Astrocyte (in vitro differentiated cells and primary cell): ENCODE results near the gene CST3. TPM values are rescaled to one million over a fixed set of nuclear protein-coding genes. Genes with fewer than 3 reads are reported as not detected.

Source experiments
- DNase-seq: peaks from one replicate; pipeline ENCODE4 v3.0.0-alpha.2; 2010; ENCODE audit warnings: low read depth
- FAIRE-seq: peaks from 2 replicates; lab custom pipeline; 2011; peaks lifted over from hg19 to GRCh38; lab: Jason Lieb, UNC
- H2AFZ ChIP-seq: 2 replicates; pipeline ENCODE4 v1.6.0; 2012; ENCODE audit warnings: low read depth, low read length, inconsistent platforms
- H3K27ac ChIP-seq: 2 replicates; pipeline ENCODE4 v1.5.1; 2011; ENCODE audit warnings: low read depth, low read length, inconsistent platforms
- H3K27me3 ChIP-seq: 2 replicates; pipeline ENCODE4 v1.6.0; 2011; ENCODE audit warnings: low read length, inconsistent platforms; ENCODE audit not compliant: insufficient read depth
- H3K36me3 ChIP-seq: 2 replicates; pipeline ENCODE4 v1.5.1; 2011; ENCODE audit warnings: low read length, inconsistent platforms; ENCODE audit not compliant: insufficient read depth
- H3K4me1 ChIP-seq: 2 replicates; pipeline ENCODE4 v1.5.1; 2011; ENCODE audit warnings: low read length, inconsistent platforms; ENCODE audit not compliant: insufficient read depth
- H3K4me2 ChIP-seq: 2 replicates; pipeline ENCODE4 v1.6.0; 2012; ENCODE audit warnings: low read length, inconsistent platforms
- H3K4me3 ChIP-seq: 2 replicates; pipeline ENCODE4 v1.5.1; 2011; ENCODE audit warnings: low read depth, mild to moderate bottlenecking, low read length, inconsistent platforms; ENCODE audit not compliant: insufficient read depth
- H3K79me2 ChIP-seq: 2 replicates; pipeline ENCODE4 v1.6.0; 2012; ENCODE audit warnings: mild to moderate bottlenecking, low read length, inconsistent platforms; ENCODE audit not compliant: insufficient read depth
- H3K9ac ChIP-seq: 2 replicates; pipeline ENCODE4 v1.6.0; 2012; ENCODE audit warnings: mild to moderate bottlenecking, low read length, inconsistent platforms
- H3K9me3 ChIP-seq: 2 replicates; pipeline ENCODE4 v1.5.1; 2012; ENCODE audit warnings: low read depth, mild to moderate bottlenecking, low read length, inconsistent platforms; ENCODE audit not compliant: insufficient read depth
- H4K20me1 ChIP-seq: 2 replicates; pipeline ENCODE4 v1.6.0; 2012; ENCODE audit warnings: low read length, inconsistent platforms; ENCODE audit not compliant: insufficient read depth
- H3K27ac Mint-ChIP-seq: one replicate; pipeline ENCODE4 v1.8.0; 2021; ENCODE audit warnings: mild to moderate bottlenecking, mixed read lengths; ENCODE audit not compliant: unreplicated experiment
- H3K27me3 Mint-ChIP-seq: one replicate; pipeline ENCODE4 v1.8.0; 2021; ENCODE audit warnings: low read depth, mixed read lengths; ENCODE audit not compliant: unreplicated experiment
- H3K36me3 Mint-ChIP-seq: one replicate; pipeline ENCODE4 v1.8.0; 2021; ENCODE audit warnings: low read depth, mixed read lengths; ENCODE audit not compliant: unreplicated experiment
- H3K4me1 Mint-ChIP-seq: one replicate; pipeline ENCODE4 v1.8.0; 2021; ENCODE audit warnings: low read depth, mixed read lengths; ENCODE audit not compliant: unreplicated experiment
- H3K4me3 Mint-ChIP-seq: one replicate; pipeline ENCODE4 v1.8.0; 2021; ENCODE audit warnings: mild to moderate bottlenecking, moderate library complexity, mixed read lengths; ENCODE audit not compliant: unreplicated experiment
- H3K9me3 Mint-ChIP-seq: one replicate; pipeline ENCODE4 v1.8.0; 2021; ENCODE audit warnings: mild to moderate bottlenecking, mixed read lengths; ENCODE audit not compliant: unreplicated experiment
- EZH2 ChIP-seq: IDR thresholded peaks from 2 replicates; pipeline ENCODE4 v1.6.1; 2012; ENCODE audit warnings: mild to moderate bottlenecking, low read length, inconsistent platforms; ENCODE audit not compliant: insufficient read depth
- total RNA-seq: library from RNA; stranded (reverse); gene quantifications from 2 replicates; pipeline ENCODE4 v1.2.1, GENCODE V29; 2021
- TF ChIP-seq, protein P1 (sequence below): IDR thresholded peaks from 2 replicates; pipeline ENCODE4 v1.5.1; 2011; ENCODE audit warnings: low read depth, mild to moderate bottlenecking, inconsistent platforms, low read length, moderate library complexity; ENCODE audit not compliant: insufficient read depth

The CST3 gene
- total RNA-seq, 1 donor from 2014 or later: 316 TPM

DNA sequence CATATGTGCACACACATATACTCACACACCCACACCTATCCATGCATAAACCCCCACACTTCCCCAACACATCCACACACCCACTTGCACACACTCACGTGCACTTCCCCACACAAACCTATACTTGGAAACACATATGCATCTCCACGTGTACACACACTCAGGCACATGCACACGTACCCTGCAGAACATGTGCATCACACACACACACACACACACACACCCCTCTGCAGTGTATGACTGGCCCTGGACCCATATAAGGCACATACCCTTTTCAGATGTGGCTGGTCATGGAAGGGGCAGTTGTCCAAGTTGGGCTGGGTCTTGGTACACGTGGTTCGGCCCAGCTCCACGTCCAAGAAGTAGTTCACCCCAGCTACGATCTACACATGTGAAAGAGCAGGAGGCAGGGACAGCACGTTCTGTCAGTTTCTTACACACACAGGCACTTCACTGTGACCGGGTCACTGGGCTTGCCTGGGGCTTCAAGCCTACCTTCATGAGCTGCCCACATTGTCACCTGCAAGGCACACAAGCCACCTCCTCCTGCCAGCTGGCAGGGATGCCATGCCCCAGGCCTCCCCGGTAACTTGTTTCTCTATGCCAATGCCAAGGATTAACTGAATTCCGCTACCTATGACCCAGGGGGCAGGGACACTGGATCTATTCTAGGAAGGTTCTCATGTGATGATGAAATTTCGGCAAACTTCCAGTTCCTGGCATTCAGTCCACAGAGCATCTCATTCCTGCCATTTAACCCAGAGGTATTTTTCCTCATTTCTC lies 2.6 kb downstream of the CST3 start:
- peak overlapping the region; percentile 66 for H3K4me3 Mint-ChIP-seq
- H3K27me3 Mint-ChIP-seq: no peaks in the 10 kb centered on the region
- H3K9me3 ChIP-seq: no peaks in the 10 kb centered on the region
- TF ChIP-seq EZH2: no peak
- TF ChIP-seq, protein P1, sequence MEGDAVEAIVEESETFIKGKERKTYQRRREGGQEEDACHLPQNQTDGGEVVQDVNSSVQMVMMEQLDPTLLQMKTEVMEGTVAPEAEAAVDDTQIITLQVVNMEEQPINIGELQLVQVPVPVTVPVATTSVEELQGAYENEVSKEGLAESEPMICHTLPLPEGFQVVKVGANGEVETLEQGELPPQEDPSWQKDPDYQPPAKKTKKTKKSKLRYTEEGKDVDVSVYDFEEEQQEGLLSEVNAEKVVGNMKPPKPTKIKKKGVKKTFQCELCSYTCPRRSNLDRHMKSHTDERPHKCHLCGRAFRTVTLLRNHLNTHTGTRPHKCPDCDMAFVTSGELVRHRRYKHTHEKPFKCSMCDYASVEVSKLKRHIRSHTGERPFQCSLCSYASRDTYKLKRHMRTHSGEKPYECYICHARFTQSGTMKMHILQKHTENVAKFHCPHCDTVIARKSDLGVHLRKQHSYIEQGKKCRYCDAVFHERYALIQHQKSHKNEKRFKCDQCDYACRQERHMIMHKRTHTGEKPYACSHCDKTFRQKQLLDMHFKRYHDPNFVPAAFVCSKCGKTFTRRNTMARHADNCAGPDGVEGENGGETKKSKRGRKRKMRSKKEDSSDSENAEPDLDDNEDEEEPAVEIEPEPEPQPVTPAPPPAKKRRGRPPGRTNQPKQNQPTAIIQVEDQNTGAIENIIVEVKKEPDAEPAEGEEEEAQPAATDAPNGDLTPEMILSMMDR: no peak
- FAIRE-seq (no peak), DNase-seq (no peak)
- no peak overlapping the region for H3K27ac ChIP-seq
- no peak overlapping the region for H3K4me3 ChIP-seq
- H3K27ac Mint-ChIP-seq: no peak overlapping the region
- H3K9me3 Mint-ChIP-seq: no peaks in the 10 kb centered on the region
- peaks cover 18% of the 10 kb centered on the region for H3K4me1 Mint-ChIP-seq
- peaks cover 28% of the 10 kb centered on the region for H3K79me2 ChIP-seq
- H3K4me2 ChIP-seq: peak overlapping the region; percentile 96
- H3K36me3 ChIP-seq: no peaks in the 10 kb centered on the region
- H3K4me1 ChIP-seq: peaks cover 14% of the 10 kb centered on the region
- H3K9ac ChIP-seq: no peak overlapping the region
- H4K20me1 ChIP-seq: peaks cover 28% of the 10 kb centered on the region
- H3K36me3 Mint-ChIP-seq: peaks cover 15% of the 10 kb centered on the region
- no peaks in the 10 kb centered on the region for H3K27me3 ChIP-seq
- H2AFZ ChIP-seq: no peak overlapping the region

DNA sequence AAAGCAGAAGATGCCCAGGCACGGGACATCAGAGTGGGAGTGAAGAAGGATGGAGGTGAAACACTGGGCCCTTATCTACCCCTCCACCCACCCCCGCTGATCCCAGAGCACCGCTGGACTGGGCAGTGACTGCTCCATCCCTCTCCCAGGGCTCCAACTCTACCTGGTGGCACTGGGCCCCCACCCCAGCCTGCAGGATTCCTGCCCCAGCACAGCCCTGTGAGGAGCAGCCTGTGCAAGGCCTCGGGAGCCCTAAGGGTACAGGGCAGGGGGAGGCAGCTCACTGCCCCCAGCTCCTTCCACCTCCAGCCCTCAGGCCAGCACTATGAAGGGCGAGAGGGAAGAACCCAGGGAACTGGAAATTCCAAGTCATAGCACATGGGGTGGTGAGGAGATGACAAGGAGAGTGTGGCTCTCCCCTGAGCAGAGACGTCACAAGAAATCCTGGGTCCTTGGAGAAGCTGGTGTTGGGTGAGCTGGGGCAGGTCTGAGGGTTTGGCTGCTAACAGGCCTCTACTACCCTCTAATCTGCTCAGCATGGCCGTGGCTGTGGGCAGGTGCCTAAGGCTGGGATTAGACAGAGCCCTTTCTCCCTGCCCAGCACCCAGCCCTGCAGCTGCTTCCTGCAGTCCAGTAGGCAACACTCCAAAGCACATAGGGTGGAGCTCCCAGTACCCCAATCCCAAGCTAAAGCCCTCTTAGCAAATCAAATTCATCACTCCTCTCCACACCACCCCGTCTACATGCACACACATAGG lies 3.5 kb downstream of the CST3 start:
- H3K27ac Mint-ChIP-seq: no peak overlapping the region
- Histone ChIP-seq H4K20me1 (peaks cover 28% of the 10 kb centered on the region), H3K4me3 (no peak overlapping the region), H3K36me3 (no peaks in the 10 kb centered on the region), H3K79me2 (peaks cover 28% of the 10 kb centered on the region), H3K4me2 (no peak overlapping the region), H3K9me3 (no peaks in the 10 kb centered on the region), H2AFZ (no peak overlapping the region), H3K9ac (no peak overlapping the region), H3K27ac (no peak overlapping the region), H3K4me1 (peaks cover 19% of the 10 kb centered on the region), H3K27me3 (no peaks in the 10 kb centered on the region)
- TF ChIP-seq, protein P1: no peak
- TF ChIP-seq EZH2: no peak
- no peak for FAIRE-seq
- DNase-seq: no peak
- peaks cover 3% of the 10 kb centered on the region for H3K9me3 Mint-ChIP-seq
- H3K27me3 Mint-ChIP-seq: no peaks in the 10 kb centered on the region
- peaks cover 18% of the 10 kb centered on the region for H3K4me1 Mint-ChIP-seq
- no peak overlapping the region for H3K4me3 Mint-ChIP-seq
- peaks cover 15% of the 10 kb centered on the region for H3K36me3 Mint-ChIP-seq
